GM23338 (cell line): Measurements from ENCODE around the gene HHAT.

Experiments used
- POLR2AphosphoS5 ChIP-seq: IDR thresholded peaks from 2 replicates; pipeline ENCODE4 v1.6.1; 2016; ENCODE audit warnings: antibody characterized with exemption, low read depth
- TF ChIP-seq, protein P1 (sequence below): IDR thresholded peaks from 2 replicates; pipeline ENCODE4 v1.6.1; 2016; ENCODE audit warnings: antibody characterized with exemption
- TF ChIP-seq, protein P2 (sequence below), 2 experiments: fragments of 200-600 bp in 1 of 2; sonication (generic) in 1 of 2; conservative IDR thresholded peaks; 2 replicates each; pipeline versions ENCODE4 v1.5.1 to v1.6.1; 2016 to 2017; ENCODE audit warnings: antibody characterized with exemption in 2 of 2, low read depth in 2 of 2, mild to moderate bottlenecking in 2 of 2, moderate library complexity in 1 of 2

DNA sequence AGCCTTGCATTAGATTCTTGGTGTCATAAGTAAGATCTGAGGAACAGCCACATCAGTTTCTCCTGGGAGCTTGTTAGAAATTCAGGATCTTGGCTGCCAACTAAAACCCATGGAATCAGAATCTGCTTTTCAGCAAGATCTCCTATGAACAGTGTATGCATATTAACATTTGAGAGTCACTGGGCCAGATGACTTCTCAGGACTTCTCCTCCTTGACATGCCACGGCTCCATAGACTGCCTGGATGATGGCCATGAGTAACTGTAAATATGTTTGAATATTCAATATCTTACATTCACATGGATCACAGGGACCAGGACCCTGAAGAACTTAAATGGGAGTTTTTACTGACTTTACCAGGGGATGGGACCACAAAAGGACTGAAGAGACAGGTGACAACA is 148.0 kb downstream of the HHAT start:
- TF ChIP-seq, protein P1, sequence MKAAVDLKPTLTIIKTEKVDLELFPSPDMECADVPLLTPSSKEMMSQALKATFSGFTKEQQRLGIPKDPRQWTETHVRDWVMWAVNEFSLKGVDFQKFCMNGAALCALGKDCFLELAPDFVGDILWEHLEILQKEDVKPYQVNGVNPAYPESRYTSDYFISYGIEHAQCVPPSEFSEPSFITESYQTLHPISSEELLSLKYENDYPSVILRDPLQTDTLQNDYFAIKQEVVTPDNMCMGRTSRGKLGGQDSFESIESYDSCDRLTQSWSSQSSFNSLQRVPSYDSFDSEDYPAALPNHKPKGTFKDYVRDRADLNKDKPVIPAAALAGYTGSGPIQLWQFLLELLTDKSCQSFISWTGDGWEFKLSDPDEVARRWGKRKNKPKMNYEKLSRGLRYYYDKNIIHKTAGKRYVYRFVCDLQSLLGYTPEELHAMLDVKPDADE = no peak
- TF ChIP-seq, protein P2, sequence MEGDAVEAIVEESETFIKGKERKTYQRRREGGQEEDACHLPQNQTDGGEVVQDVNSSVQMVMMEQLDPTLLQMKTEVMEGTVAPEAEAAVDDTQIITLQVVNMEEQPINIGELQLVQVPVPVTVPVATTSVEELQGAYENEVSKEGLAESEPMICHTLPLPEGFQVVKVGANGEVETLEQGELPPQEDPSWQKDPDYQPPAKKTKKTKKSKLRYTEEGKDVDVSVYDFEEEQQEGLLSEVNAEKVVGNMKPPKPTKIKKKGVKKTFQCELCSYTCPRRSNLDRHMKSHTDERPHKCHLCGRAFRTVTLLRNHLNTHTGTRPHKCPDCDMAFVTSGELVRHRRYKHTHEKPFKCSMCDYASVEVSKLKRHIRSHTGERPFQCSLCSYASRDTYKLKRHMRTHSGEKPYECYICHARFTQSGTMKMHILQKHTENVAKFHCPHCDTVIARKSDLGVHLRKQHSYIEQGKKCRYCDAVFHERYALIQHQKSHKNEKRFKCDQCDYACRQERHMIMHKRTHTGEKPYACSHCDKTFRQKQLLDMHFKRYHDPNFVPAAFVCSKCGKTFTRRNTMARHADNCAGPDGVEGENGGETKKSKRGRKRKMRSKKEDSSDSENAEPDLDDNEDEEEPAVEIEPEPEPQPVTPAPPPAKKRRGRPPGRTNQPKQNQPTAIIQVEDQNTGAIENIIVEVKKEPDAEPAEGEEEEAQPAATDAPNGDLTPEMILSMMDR (conservative IDR thresholded peaks at IDR 0.05; ENCODE audit: low read depth in 2 of 2) = no peak
- TF ChIP-seq POLR2AphosphoS5 = no peak
